HG02870 (cell line): ENCODE data around the gene OTUD4.

ENCODE experiments used
- ATAC-seq: cut with Tn5 transposase; IDR thresholded peaks from one replicate; pipeline ENCODE4 v1.9.1; 2021; ENCODE audit warnings: mild to moderate bottlenecking, moderate library complexity; ENCODE audit not compliant: unreplicated experiment

OTUD4 gene

DNA sequence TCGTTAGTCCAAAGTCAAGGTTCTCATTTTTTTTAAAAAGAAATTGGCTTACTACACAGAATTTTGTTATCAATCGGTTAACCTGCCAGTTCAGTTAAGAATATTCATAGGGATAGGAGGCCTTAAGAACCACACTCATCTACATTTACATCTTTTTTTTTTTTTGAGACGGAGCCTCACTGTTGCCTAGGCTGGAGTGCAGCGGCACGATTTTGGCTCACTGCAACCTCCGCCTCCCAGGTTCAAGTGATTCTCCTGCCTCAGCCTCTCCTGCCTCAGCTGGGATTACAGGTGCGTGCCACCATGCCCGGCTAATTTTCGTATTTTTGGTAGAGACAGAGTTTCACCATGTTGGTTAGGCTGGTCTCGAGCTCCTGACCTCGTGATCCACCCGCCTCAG lies 48.5 kb downstream of the OTUD4 start:
- no peak for ATAC-seq

GRCh38 chr4:145130788-145131399 lies 49.5 kb downstream of the OTUD4 start:
- no peak for ATAC-seq

DNA sequence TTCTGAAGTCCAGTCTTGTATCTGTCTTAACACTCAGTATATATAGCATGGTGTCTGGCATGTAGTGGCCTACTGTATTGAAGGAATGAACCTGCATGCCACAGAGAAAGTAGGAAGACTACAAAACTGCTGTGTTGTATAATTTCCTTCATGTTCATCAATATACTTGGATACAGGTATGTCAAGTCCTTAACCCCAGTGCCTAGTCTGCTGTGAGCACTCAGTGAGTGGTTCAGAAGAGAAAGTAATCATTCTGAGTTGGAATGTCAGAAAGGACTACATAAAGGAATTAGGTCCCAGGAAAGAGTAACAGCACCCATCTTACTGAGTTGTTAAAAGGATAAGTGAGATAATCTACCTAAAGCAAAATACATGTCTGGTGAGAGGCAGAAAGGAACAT lies 50.3 kb downstream of the OTUD4 start:
- no peak for ATAC-seq

DNA sequence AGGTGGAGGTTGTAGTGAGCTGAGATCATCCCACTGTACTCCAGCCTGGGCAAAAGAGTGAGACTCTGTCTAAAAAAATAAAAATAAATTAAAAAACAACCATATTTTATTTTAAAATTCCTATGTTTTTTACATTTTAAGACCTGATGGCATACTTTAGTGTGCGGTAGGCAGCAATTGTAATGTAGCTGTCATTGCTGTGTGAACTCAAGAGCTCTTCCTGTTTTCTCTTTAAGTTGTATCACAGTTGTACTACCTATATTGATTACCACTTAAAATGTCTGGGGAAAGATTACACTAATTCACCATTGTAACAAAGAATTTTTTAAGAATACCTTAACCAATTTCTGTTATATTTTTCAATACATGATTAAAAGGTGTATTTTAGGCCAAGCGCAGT lies 55.0 kb downstream of the OTUD4 start:
- ATAC-seq = no peak

- no peak for ATAC-seq
Measured at GRCh38 chr4:145108128-145108527, 72.3 kb downstream of the OTUD4 start.

DNA sequence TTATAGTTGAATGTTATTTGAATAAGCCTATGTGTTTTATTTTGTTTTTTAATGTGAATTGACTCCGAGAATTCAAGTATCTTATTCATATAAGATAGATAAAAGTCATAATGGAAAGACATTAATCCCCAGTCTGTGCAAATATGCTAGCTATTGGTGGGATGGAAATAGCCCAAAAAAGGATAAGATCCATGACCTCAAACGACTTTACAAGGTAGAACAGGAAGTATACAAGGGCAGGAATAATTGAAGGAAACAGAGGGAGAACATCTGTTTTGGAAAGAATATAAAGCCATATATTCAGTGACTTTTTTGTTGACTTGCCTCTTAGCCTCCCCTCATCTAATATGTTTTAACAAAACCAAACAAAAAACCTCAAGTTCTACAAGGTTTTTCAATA lies 73.3 kb downstream of the OTUD4 start:
- no peak for ATAC-seq

DNA sequence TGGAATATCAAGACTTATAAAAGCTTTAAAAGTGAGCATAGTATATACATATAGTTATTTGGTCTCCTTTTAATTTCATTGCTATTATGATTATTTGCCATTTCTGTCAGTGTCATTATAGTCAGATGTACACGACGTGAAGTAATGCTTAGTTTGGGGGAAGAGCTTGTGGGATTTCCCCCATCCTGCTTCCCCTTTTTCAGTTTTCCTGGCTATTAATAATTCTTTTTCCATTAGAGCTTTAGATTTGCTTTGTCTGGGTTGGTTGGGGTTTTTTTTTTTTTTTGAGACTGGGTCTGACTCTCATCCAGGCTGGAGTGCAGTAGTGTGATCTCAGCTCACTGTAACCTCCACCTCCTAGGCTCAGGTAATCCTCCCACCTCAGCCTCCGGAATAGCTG lies 76.9 kb downstream of the OTUD4 start:
- ATAC-seq = no peak

DNA sequence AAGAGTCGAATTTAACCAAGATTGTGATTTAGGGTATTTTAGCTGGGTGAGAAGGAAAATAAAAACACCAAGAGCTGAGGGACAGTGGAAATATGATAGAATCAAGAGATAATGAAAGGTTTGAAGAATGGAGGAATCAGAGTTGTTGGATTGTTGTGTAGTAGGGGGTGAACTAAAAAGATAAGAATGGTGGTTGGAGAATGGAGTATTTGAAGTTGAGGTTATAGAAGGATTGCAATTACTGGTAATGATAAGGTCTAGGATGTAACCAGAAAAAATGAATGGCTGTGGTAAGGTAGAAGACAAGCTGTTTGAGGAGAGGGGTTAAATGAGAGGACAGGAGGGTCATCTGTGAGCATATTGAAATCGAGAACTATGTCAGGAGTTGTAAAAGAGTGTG lies 77.8 kb downstream of the OTUD4 start:
- no peak for ATAC-seq

GRCh38 chr4:145101091-145101490 lies 79.3 kb downstream of the OTUD4 start:
- ATAC-seq = no peak

GRCh38 chr4:145099653-145100052 lies 80.7 kb downstream of the OTUD4 start:
- no peak for ATAC-seq

GRCh38 chr4:145098675-145099037 lies 81.7 kb downstream of the OTUD4 start:
- peak; percentile 19 for ATAC-seq

DNA sequence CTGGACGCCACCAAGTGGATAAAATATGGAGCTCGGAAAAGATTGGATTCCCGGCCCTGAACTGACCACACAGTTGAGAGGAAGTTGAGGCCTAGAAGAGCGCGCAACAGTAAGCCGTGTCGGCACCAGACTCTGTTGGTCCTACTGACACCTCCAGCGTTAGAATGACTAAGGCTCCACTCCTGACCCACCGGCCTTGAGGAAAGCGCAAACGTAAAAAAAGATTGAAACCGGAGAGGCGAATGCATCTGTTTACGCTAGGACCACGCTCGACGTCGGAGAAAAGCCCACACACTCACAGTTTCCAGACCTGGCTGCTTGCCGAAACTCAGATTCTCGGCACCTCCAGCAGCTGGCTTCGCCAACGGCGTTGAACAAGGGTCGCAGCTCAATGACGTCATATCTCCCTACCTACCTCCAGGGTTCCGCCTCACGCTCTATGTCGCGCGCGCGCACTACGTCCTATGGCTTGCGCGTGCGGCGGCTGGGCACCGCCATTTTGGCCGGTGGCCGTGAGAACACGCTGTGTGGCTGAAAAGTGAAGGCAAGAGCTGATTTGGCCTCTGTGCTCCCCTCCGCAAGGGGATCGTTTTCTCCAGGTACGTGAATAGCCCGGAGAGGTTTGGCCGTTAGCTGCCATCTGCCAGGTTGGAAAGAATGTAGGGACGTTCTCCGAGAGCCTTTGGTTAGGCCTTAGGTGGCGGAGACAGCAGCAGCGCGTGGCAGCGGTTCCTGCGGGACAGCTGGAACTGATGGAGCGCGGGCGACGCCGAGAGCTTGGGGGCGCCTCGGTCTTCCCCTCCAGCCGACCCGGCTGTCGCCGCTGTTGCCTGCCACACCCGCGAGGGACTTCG lies 82.3 kb downstream of the OTUD4 start, which contains the start of the genes ABCE1 and ANAPC10:
ABCE1 (plus strand) TSS at position 491 of the 854 bp plus-strand sequence. CDS start 6,102 bp downstream, outside the sequence.
ANAPC10 (minus strand) TSS at position 376 of the 854 bp plus-strand sequence. CDS start 2,097 bp downstream, outside the sequence.
- peak; percentile 71 for ATAC-seq

DNA sequence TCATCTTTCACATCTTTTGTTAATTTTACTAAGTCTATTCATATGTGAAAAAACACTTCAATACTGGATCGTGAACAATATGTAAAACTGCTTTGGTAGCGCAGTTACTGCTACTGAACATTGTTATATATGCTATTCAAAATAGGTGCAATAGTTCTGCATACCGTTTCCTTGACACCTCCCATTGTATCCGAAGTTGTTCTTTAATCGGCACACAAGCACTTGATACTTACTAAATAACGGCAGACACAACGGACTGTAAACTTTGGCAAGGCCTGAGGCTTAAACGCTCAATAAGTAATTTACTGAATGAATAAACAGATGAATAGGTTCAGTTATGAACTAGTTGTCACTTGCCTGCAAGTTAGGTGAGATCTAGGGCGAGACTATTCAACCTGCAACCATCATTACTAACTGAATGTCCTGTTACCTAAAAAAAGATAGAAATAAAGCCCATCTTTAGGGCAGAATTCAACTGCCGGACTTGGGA lies 83.0 kb downstream of the OTUD4 start:
- peak; percentile 1 for ATAC-seq

DNA sequence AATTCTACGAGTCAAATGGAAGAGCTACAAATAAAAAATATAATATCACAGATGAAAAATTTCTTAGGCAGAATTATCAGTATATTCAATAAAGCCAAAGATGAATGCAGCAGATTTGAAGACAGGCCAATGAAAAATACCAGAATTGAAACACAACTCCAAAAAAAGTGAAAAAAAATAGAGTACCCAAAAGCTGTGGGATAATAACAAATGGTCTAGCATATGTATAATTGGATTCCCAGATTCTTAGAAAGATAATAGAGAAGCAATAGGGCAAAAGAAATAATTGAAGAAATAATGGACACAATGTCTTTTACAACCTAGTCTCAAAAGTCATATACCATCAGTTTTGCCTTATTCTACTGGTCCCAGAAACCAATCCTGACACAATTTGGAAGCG lies 86.8 kb downstream of the OTUD4 start:
- ATAC-seq = no peak

- ATAC-seq = no peak
Measured at GRCh38 chr4:145090380-145090779, 90.0 kb downstream of the OTUD4 start.

GRCh38 chr4:145083891-145084605 lies 96.3 kb downstream of the OTUD4 start:
- ATAC-seq = no peak
